Tibial artery (tissue), 4 donors: ENCODE data around the gene MYOCOS.

Experiments
- DNase-seq, 2 donors: peaks; one replicate each; pipeline ENCODE4 v3.0.0-alpha.2; 2019
- H3K27ac ChIP-seq, 2 donors: fragments of 200-600 bp; sonication (generic) in 1 of 2; 1 replicate in 1 of 2; 2 replicates in 1 of 2; pipeline ENCODE4 v1.5.1; 2018 to 2019; ENCODE audit warnings: mild to moderate bottlenecking in 1 of 2
- H3K27me3 ChIP-seq, 2 donors: fragments of 200-600 bp; sonication (generic) in 1 of 2; one replicate each; pipeline versions ENCODE4 v1.5.1 to v1.6.0; 2016 to 2019
- H3K36me3 ChIP-seq, 3 donors: fragments of 200-600 bp; sonication (generic) in 2 of 3; one replicate each; pipeline ENCODE4 v1.5.1; 2016 to 2019; ENCODE audit warnings: mild to moderate bottlenecking in 2 of 3
- H3K4me1 ChIP-seq, 4 donors: fragments of 200-600 bp; sonication (generic) in 2 of 4; 1 replicate in 3 of 4; 2 replicates in 1 of 4; pipeline ENCODE4 v1.5.1; 2016 to 2019
- H3K4me3 ChIP-seq, 2 donors: fragments of 200-600 bp; sonication (generic) in 1 of 2; 1 replicate in 1 of 2; 2 replicates in 1 of 2; pipeline ENCODE4 v1.5.1; 2018 to 2019; ENCODE audit warnings: mild to moderate bottlenecking in 2 of 2
- H3K9me3 ChIP-seq, 3 donors: fragments of 200-600 bp; sonication (generic) in 1 of 3; one replicate each; pipeline ENCODE4 v1.5.1; 2016 to 2019
- CTCF ChIP-seq, 2 experiments: fragments of 200-600 bp in 1 of 2; fragments of 450-650 bp in 1 of 2; IDR thresholded peaks; one replicate each; pipeline ENCODE4 v1.5.1; 2017 to 2019; ENCODE audit warnings: antibody characterized with exemption in 2 of 2, mild to moderate bottlenecking in 1 of 2, moderate library complexity in 1 of 2
- intact Hi-C: fragments of 100-400 bp; cut with DNase I; formaldehyde crosslinking; loops from one replicate; pipeline ENCODE4 v1.15.0; 2023; ENCODE audit warnings: low total_unique reads

MYOCOS gene

GRCh38 chr1:171622152-171622462 lies at the start of gene MYOCOS:
Gene MYOCOS, plus strand, starts transcription at chr1:171622243. Its CDS starts 1,641 bp downstream, at chr1:171623884.
- Histone ChIP-seq H3K27me3 (peaks cover 0 to 2% of the 10 kb centered on the region in 2 donors), H3K4me3 (no peak within 1 kb of the TSS), H3K9me3 (no peaks in the 10 kb centered on the region), H3K4me1 (no peaks in the 10 kb centered on the region), H3K27ac (no peak within 1 kb of the TSS), H3K36me3 (no peaks in the 10 kb centered on the region)
- no peak for TF ChIP-seq CTCF (IDR thresholded peaks at IDR 0.05)
- no peak for DNase-seq
- intact Hi-C loops: no loop called here

- DNase-seq: no peak
- Histone ChIP-seq H3K27me3 (no peaks in the 10 kb centered on the region), H3K4me3 (no peak overlapping the region), H3K36me3 (peaks cover 57 to 87% (median 73%) of the 10 kb centered on the region in 3 donors), H3K4me1 (no peaks in the 10 kb centered on the region), H3K9me3 (no peaks in the 10 kb centered on the region), H3K27ac (no peak overlapping the region)
- intact Hi-C loops: no loop called here
- no peak for TF ChIP-seq CTCF (IDR thresholded peaks at IDR 0.05)
Observed at GRCh38 chr1:171576144-171576543, 45.9 kb upstream of the MYOCOS start.

GRCh38 chr1:171581226-171581625 lies 40.8 kb upstream of the MYOCOS start:
- Histone ChIP-seq H3K9me3 (no peaks in the 10 kb centered on the region), H3K27ac (no peak overlapping the region), H3K27me3 (no peaks in the 10 kb centered on the region), H3K4me1 (no peaks in the 10 kb centered on the region), H3K4me3 (no peak overlapping the region), H3K36me3 (peaks cover 76 to 93% (median 77%) of the 10 kb centered on the region in 3 donors)
- TF ChIP-seq CTCF (IDR thresholded peaks at IDR 0.05): no peak
- intact Hi-C loops: no loop called here
- no peak for DNase-seq

- H3K27ac ChIP-seq: no peak overlapping the region
- intact Hi-C loops: no loop called here
Observed at GRCh38 chr1:171581766-171582165, 40.3 kb upstream of the MYOCOS start.

GRCh38 chr1:171582589-171582988 lies 39.5 kb upstream of the MYOCOS start:
- Histone ChIP-seq H3K9me3 (no peaks in the 10 kb centered on the region), H3K27ac (no peak overlapping the region), H3K4me1 (no peaks in the 10 kb centered on the region), H3K36me3 (peaks cover 70 to 93% (median 76%) of the 10 kb centered on the region in 3 donors), H3K4me3 (no peak overlapping the region), H3K27me3 (no peaks in the 10 kb centered on the region)
- no peak for DNase-seq
- no peak for TF ChIP-seq CTCF (IDR thresholded peaks at IDR 0.05)
- intact Hi-C loops: no loop called here

More at GRCh38 chr1:171581766-171582165, 40.3 kb upstream of the MYOCOS start:
- H3K36me3 ChIP-seq: peaks cover 71 to 93% (median 75%) of the 10 kb centered on the region in 3 donors
- H3K27me3 ChIP-seq: no peaks in the 10 kb centered on the region
- H3K4me1 ChIP-seq: no peaks in the 10 kb centered on the region
- no peaks in the 10 kb centered on the region for H3K9me3 ChIP-seq
- H3K4me3 ChIP-seq: no peak overlapping the region
- no peak for TF ChIP-seq CTCF (IDR thresholded peaks at IDR 0.05)
- DNase-seq: no peak

- no peaks in the 10 kb centered on the region for H3K4me1 ChIP-seq
- no peak overlapping the region for H3K27ac ChIP-seq
- DNase-seq: no peak
- intact Hi-C loops: no loop called here
- TF ChIP-seq CTCF (IDR thresholded peaks at IDR 0.05): no peak
- no peaks in the 10 kb centered on the region for H3K27me3 ChIP-seq
- H3K4me3 ChIP-seq: no peak overlapping the region
- H3K36me3 ChIP-seq: peaks cover 70 to 93% (median 76%) of the 10 kb centered on the region in 3 donors
- H3K9me3 ChIP-seq: no peaks in the 10 kb centered on the region
Observed at GRCh38 chr1:171583591-171584201, 38.3 kb upstream of the MYOCOS start.
